LNCaP clone FGC (cell line): ENCODE data around the gene TKTL1.
"Not testable (repeated sequence)": the region's sequence is repeated elsewhere in the genome, so short reads cannot be mapped to it uniquely, and the experiment has no call there.

Experiments used
- DNase-seq: peaks from one replicate; pipeline ENCODE4 v3.0.0-alpha.2; 2011; ENCODE audit warnings: low read depth
- H3K4me3 ChIP-seq: 2 replicates; pipeline ENCODE4 v1.5.1; 2011; ENCODE audit warnings: mild to moderate bottlenecking, low read depth, low read length, control low read depth
- CTCF ChIP-seq: IDR thresholded peaks from 2 replicates; pipeline ENCODE4 v1.5.1; 2012; ENCODE audit warnings: mild to moderate bottlenecking; ENCODE audit not compliant: control insufficient read depth, insufficient read depth; ENCODE audit errors: extremely low read depth

Gene TKTL1

DNA sequence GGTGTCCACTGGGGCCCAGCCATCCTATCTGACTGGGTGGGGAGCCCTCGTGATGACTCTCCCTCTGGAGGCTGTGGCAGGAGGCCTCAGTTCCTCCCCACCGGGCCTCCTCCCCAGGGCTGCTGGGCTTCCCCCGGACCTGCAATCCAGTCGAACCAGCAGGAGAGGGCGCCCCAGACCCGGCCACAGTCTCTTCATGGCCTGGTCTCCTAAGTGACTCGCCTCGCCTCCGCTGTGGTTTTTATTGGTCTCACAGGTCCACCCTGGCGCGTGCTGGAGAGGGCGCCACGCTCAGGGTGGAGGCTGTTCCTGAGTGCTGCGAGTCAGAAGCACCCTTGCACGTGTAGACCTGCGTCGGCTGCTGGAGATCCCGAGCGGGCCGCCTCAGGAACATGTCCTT, 48.0 kb downstream of the TKTL1 start:
- H3K4me3 ChIP-seq, DNase-seq: not testable (repeated sequence)

- no peak overlapping the region for H3K4me3 ChIP-seq
- no peak for TF ChIP-seq CTCF
- DNase-seq = no peak
Observed at GRCh38 chrX:154348114-154348531, 52.5 kb downstream of the TKTL1 start.

DNA sequence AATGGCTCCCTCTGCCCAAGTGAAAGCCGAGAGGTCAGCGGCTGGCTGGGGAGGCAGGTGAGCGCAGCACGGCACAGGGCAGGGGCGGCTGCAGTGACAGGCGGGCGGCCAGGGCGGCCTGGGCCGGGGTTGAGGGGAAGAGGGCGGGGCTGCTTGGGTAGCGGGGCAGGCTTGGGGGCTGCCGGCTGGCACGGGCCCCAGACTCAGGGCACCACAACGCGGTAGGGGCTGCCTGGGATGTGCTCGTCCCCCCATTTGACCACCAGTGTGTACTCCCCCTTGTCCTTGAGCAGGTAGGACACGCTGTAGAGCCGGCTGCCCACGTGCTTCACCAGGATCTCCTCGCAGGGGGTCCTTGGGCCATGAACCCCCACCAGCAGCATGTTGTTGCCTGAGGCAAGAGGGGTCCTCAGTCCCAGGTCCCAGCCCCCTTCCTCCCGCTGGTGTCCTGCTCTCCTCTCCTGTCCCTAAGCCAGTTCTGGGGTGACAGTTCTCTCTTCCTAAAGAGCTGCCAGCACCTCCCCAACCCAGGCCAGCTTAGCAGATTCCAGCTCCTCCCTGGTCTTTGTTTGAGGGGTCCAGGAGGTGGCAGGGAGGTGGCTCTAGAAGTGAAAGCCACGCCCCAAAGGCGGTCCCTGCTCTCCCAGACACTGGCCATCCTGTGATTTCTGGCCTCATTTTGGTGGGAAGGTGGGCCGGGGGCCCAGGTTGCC, 53.2 kb downstream of the TKTL1 start:
- H3K4me3 ChIP-seq = no peak overlapping the region
- no peak for TF ChIP-seq CTCF
- no peak for DNase-seq

DNA sequence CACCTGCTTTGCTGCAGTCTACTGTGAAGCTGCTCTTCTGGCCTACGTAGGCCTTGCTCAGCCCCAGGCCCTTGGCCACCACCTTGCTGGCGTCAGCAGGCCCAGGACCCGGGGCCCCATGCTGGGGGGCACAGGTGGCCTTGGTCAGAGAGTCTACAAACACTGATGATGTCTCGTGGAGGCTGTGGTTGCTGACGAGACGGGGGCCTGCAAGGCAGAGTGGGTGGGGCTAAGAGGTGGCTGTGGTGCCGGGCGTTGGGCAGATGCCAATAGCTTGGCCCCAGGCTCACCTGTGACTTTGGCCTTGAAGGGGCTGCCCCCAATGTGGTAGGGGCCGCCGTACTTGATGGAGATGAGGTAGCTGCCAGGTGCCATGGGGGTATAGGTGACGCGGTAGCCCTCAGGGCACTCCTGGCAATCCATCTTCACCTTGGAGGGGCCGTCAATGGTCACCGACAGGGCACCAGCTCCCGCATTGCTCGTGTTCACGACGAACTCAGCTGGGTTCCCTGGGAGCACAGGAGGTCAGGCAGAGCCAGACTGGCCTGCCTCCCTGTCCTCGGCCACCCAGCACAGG, 53.9 kb downstream of the TKTL1 start:
- no peak for DNase-seq
- no peak overlapping the region for H3K4me3 ChIP-seq
- no peak for TF ChIP-seq CTCF

GRCh38 chrX:154349979-154350378, 54.4 kb downstream of the TKTL1 start:
- H3K4me3 ChIP-seq = no peak overlapping the region
- DNase-seq = no peak
- no peak for TF ChIP-seq CTCF

- no peak for DNase-seq
- H3K4me3 ChIP-seq = no peak overlapping the region
- TF ChIP-seq CTCF = no peak
Observed at GRCh38 chrX:154350429-154351182, 55.0 kb downstream of the TKTL1 start.

- H3K4me3 ChIP-seq = no peak overlapping the region
- no peak for DNase-seq
- no peak for TF ChIP-seq CTCF
Observed at GRCh38 chrX:154351183-154352011, 55.8 kb downstream of the TKTL1 start.
